Tibial nerve (tissue), 3 donors: Measurements from ENCODE around the gene DISC1.

Experiments
- CTCF ChIP-seq, 5 experiments: fragments of 200-600 bp in 3 of 5; fragments of 450-650 bp in 2 of 5; sonication (generic) in 3 of 5; IDR thresholded peaks; one replicate each; pipeline ENCODE4 v1.5.1; 2016 to 2019; ENCODE audit warnings: antibody characterized with exemption in 5 of 5, mild to moderate bottlenecking in 3 of 5, moderate library complexity in 2 of 5
- POLR2A ChIP-seq, 2 donors: fragments of 450-650 bp; IDR thresholded peaks; one replicate each; pipeline ENCODE4 v1.6.1; 2017; ENCODE audit warnings: antibody characterized with exemption in 2 of 2, mild to moderate bottlenecking in 2 of 2, moderate library complexity in 2 of 2

DNA sequence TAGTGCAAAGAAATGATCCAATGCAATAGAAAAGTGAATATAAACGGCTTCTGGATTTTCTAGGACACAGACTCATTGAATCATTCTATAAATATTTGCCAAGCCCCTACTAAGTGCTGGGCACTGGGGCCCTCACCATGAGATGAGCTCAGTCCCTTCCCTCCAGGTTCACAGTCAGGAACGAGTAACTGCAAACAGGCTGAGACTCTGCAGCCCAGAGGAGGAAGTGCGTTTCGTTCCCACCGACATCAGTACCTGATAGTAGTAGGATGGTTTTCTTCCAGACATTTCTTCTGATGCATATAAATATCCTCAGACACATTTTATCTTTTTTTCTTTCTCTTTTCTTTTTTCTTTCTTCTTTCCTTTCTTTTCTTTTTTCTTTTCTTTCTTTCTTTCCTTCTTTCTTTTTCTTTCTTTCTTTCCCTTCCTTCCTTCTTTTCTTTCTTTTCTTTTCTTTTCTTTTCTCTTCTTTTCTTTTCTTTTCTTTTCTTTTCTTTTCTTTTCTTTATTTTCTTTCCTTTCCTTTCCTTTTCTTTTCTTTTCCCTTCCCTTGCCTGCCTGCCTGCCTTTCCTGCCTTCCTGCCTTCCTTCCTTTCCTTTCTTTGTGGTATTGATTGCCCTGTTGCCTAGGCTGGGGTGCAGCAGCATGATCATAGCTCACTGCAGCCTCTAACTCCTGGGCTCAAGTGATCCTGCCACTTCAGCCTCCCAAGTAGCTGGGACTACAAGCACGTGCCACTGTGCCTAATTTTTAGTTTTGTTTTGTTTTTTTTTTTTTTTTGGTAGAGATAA lies 135.4 kb downstream of the DISC1 start:
- no peak for TF ChIP-seq CTCF (IDR thresholded peaks at IDR 0.05)
- no peak for TF ChIP-seq POLR2A (IDR thresholded peaks at IDR 0.05)
